DMS79 treated with DMSO at 0.1 percent for 48 hours (cell line): ENCODE measurements around the gene EMSY.

Experiments used
- DNase-seq: peaks from one replicate; lab custom pipeline; 2025; lab: John Stamatoyannopoulos, UW

The EMSY gene

GRCh38 chr11:76455331-76455730, 10.5 kb downstream of the EMSY start:
- no peak for DNase-seq

GRCh38 chr11:76455931-76456330, 11.1 kb downstream of the EMSY start:
- DNase-seq, result no peak

- DNase-seq, result no peak
Observed at GRCh38 chr11:76456571-76456970, 11.8 kb downstream of the EMSY start.

GRCh38 chr11:76459299-76459698, 14.5 kb downstream of the EMSY start:
- no peak for DNase-seq

- DNase-seq, result no peak
Observed at GRCh38 chr11:76459846-76460245, 15.0 kb downstream of the EMSY start.

GRCh38 chr11:76462317-76462716, 17.5 kb downstream of the EMSY start:
- no peak for DNase-seq

GRCh38 chr11:76465701-76466100, 20.9 kb downstream of the EMSY start:
- no peak for DNase-seq

GRCh38 chr11:76466666-76467065, 21.8 kb downstream of the EMSY start:
- DNase-seq, result no peak

- no peak for DNase-seq
Observed at GRCh38 chr11:76469141-76469540, 24.3 kb downstream of the EMSY start.

GRCh38 chr11:76471382-76471781, 26.6 kb downstream of the EMSY start:
- no peak for DNase-seq

GRCh38 chr11:76480241-76480640, 35.4 kb downstream of the EMSY start:
- no peak for DNase-seq

- no peak for DNase-seq
Observed at GRCh38 chr11:76491644-76492043, 46.8 kb downstream of the EMSY start.

GRCh38 chr11:76493040-76493439, 48.2 kb downstream of the EMSY start:
- no peak for DNase-seq

GRCh38 chr11:76493626-76494539, 49.1 kb downstream of the EMSY start:
- DNase-seq, result no peak

- no peak for DNase-seq
Observed at GRCh38 chr11:76495019-76495418, 50.2 kb downstream of the EMSY start.

- DNase-seq, result no peak
Observed at GRCh38 chr11:76496174-76496573, 51.4 kb downstream of the EMSY start.

- no peak for DNase-seq
Observed at GRCh38 chr11:76501526-76502202, 56.8 kb downstream of the EMSY start.

GRCh38 chr11:76506833-76507232, 62.0 kb downstream of the EMSY start:
- no peak for DNase-seq

GRCh38 chr11:76510060-76511047, 65.5 kb downstream of the EMSY start:
- no peak for DNase-seq

GRCh38 chr11:76512851-76513653, 68.2 kb downstream of the EMSY start:
- no peak for DNase-seq

- no peak for DNase-seq
Observed at GRCh38 chr11:76513654-76514034, 68.8 kb downstream of the EMSY start.
